SU-DHL-6 (cell line): ENCODE data around the gene SAMD4B.
"Not testable (repeated sequence)": the region's sequence is repeated elsewhere in the genome, so short reads cannot be mapped to it uniquely, and the experiment has no call there.

Source experiments
- H2AFZ ChIP-seq: fragments of 200-600 bp; sonication (generic); 2 replicates; pipeline ENCODE4 v1.6.1; 2014; ENCODE audit warnings: low read depth, mild to moderate bottlenecking, moderate library complexity, mixed read lengths, antibody characterized with exemption, low read length; ENCODE audit not compliant: severe bottlenecking
- H3F3A ChIP-seq: fragments of 200-600 bp; shearing (Covaris generic); 2 replicates; pipeline ENCODE4 v1.6.0; 2016; ENCODE audit warnings: antibody characterized with exemption, mild to moderate bottlenecking; ENCODE audit not compliant: insufficient read depth
- H3K27ac ChIP-seq: fragments of 200-600 bp; sonication (generic); 2 replicates; pipeline ENCODE4 v1.5.1; 2016; ENCODE audit warnings: low read depth, mild to moderate bottlenecking, low read length, moderate library complexity, mixed read lengths
- H3K27me3 ChIP-seq: fragments of 200-600 bp; sonication (generic), shearing (Covaris generic); 2 replicates; pipeline ENCODE4 v1.6.0; 2014; ENCODE audit warnings: mild to moderate bottlenecking, low read length
- H3K36me3 ChIP-seq: fragments of 200-600 bp; sonication (generic); 2 replicates; pipeline ENCODE4 v1.6.1; 2014; ENCODE audit warnings: mild to moderate bottlenecking, low read length, mixed read lengths
- H3K4me2 ChIP-seq: fragments of 300-600, 200-600 bp; shearing (Covaris generic), sonication (generic); 2 replicates; pipeline ENCODE4 v1.6.0; 2014; ENCODE audit warnings: low read length, low read depth, mild to moderate bottlenecking; ENCODE audit not compliant: poor library complexity, severe bottlenecking
- H3K4me3 ChIP-seq: fragments of 200-600 bp; sonication (generic); 2 replicates; pipeline ENCODE4 v1.5.1; 2014; ENCODE audit warnings: antibody characterized with exemption, low read length, mild to moderate bottlenecking, mixed read lengths; ENCODE audit not compliant: insufficient read depth, poor library complexity, severe bottlenecking
- H3K79me2 ChIP-seq: fragments of 200-600 bp; sonication (generic); 2 replicates; pipeline ENCODE4 v1.6.1; 2014; ENCODE audit warnings: mild to moderate bottlenecking, low read length, moderate library complexity; ENCODE audit not compliant: insufficient read depth
- H3K9ac ChIP-seq: fragments of 200-600 bp; sonication (generic); 2 replicates; pipeline ENCODE4 v1.7.0; 2014; ENCODE audit warnings: mild to moderate bottlenecking, low read length
- H3K9me2 ChIP-seq: fragments of 200-600 bp; sonication (generic); replicated peaks from 2 replicates; pipeline ENCODE4 v1.6.1; 2014; ENCODE audit warnings: low read length; ENCODE audit not compliant: insufficient read depth
- H3K9me3 ChIP-seq: fragments of 200-600 bp; sonication (generic); 2 replicates; pipeline ENCODE4 v1.6.1; 2014; ENCODE audit warnings: low read length, mixed read lengths; ENCODE audit not compliant: insufficient read depth
- H4K20me1 ChIP-seq: fragments of 200-600 bp; sonication (generic); 2 replicates; pipeline ENCODE4 v1.6.1; 2014; ENCODE audit warnings: low read depth, mild to moderate bottlenecking, antibody characterized with exemption, low read length, moderate library complexity, mixed read lengths
- CTCF ChIP-seq: fragments of 200-600 bp; sonication (generic); IDR thresholded peaks from one replicate; pipeline ENCODE4 v1.5.1; 2017; ENCODE audit warnings: antibody characterized with exemption, mild to moderate bottlenecking, low read length, moderate library complexity; ENCODE audit not compliant: insufficient read depth, poor library complexity, severe bottlenecking
- EZH2phosphoT487 ChIP-seq: fragments of 200-600 bp; sonication (generic), shearing (Covaris generic); conservative IDR thresholded peaks from 2 replicates; pipeline ENCODE4 v1.6.1; 2018; ENCODE audit warnings: mild to moderate bottlenecking, antibody characterized with exemption, low read length, moderate library complexity, mixed read lengths

The SAMD4B gene

GRCh38 chr19:39308531-39309304, 33.5 kb upstream of the SAMD4B start:
- no peaks in the 10 kb centered on the region for H3K27me3 ChIP-seq
- no peaks in the 10 kb centered on the region for H3K9me3 ChIP-seq
- H3K27ac ChIP-seq = no peak overlapping the region
- no peak overlapping the region for H2AFZ ChIP-seq
- H3K4me3 ChIP-seq = no peak overlapping the region
- no peaks in the 10 kb centered on the region for H4K20me1 ChIP-seq
- TF ChIP-seq CTCF = no peak
- no peak for TF ChIP-seq EZH2phosphoT487
- H3K36me3 ChIP-seq = no peaks in the 10 kb centered on the region
- no peak overlapping the region for H3K9ac ChIP-seq
- H3F3A ChIP-seq = no peaks in the 10 kb centered on the region
- H3K79me2 ChIP-seq = no peaks in the 10 kb centered on the region
- no peaks in the 10 kb centered on the region for H3K9me2 ChIP-seq
- H3K4me2 ChIP-seq = no peak overlapping the region

GRCh38 chr19:39309305-39309670, 32.9 kb upstream of the SAMD4B start:
- H3K4me2 ChIP-seq, H3K79me2 ChIP-seq, H3F3A ChIP-seq, H4K20me1 ChIP-seq, H3K9me2 ChIP-seq, H3K27ac ChIP-seq, H3K27me3 ChIP-seq, H3K36me3 ChIP-seq, H3K9me3 ChIP-seq, H3K9ac ChIP-seq, H2AFZ ChIP-seq, H3K4me3 ChIP-seq: not testable (repeated sequence)

- Histone ChIP-seq H3K9ac (no peak overlapping the region), H3K27ac (no peak overlapping the region), H3F3A (no peaks in the 10 kb centered on the region), H3K4me2 (no peak overlapping the region), H2AFZ (no peak overlapping the region), H3K79me2 (no peaks in the 10 kb centered on the region), H3K4me3 (no peak overlapping the region), H3K9me3 (no peaks in the 10 kb centered on the region), H3K9me2 (no peaks in the 10 kb centered on the region), H3K27me3 (no peaks in the 10 kb centered on the region), H4K20me1 (no peaks in the 10 kb centered on the region), H3K36me3 (no peaks in the 10 kb centered on the region)
- no peak for TF ChIP-seq EZH2phosphoT487
- TF ChIP-seq CTCF = no peak
Measured at GRCh38 chr19:39310558-39311311, 31.5 kb upstream of the SAMD4B start.

GRCh38 chr19:39314016-39314728, 28.0 kb upstream of the SAMD4B start:
- Histone ChIP-seq H3K4me2 (no peak overlapping the region), H3K9me3 (no peaks in the 10 kb centered on the region), H3K79me2 (no peaks in the 10 kb centered on the region), H3K4me3 (no peak overlapping the region), H3K36me3 (no peaks in the 10 kb centered on the region), H3K27me3 (no peaks in the 10 kb centered on the region), H3F3A (no peaks in the 10 kb centered on the region), H3K27ac (no peak overlapping the region), H3K9ac (no peak overlapping the region), H2AFZ (no peak overlapping the region), H4K20me1 (no peaks in the 10 kb centered on the region), H3K9me2 (no peaks in the 10 kb centered on the region)
- TF ChIP-seq CTCF (no peak), EZH2phosphoT487 (no peak)
